SK-N-SH treated with all-trans-retinoic acid at 6 μM for 48 hours (cell line): ENCODE measurements around the gene PDZK1IP1.

Experiments used
- ATAC-seq: fragments of 200-7000 bp; cut with Tn5 transposase; 3 replicates; pipeline ENCODE4 v1.9.1; 2020; ENCODE audit warnings: mild to moderate bottlenecking, moderate library complexity
- ARNTL ChIP-seq: fragments of 450-650 bp; formaldehyde crosslinking; IDR thresholded peaks from 2 replicates; pipeline ENCODE4 v1.5.0; 2020; ENCODE audit warnings: low read depth, mild to moderate bottlenecking, moderate library complexity, borderline replicate concordance
- BACH2 ChIP-seq: fragments of 250-450 bp; sonication (Bioruptor Pico); IDR thresholded peaks from 2 replicates; pipeline ENCODE4 v1.9.0; 2021; ENCODE audit warnings: mild to moderate bottlenecking, borderline replicate concordance
- CREB5 ChIP-seq: fragments of 250-450 bp; sonication (Bioruptor Pico); IDR thresholded peaks from 2 replicates; pipeline ENCODE4 v1.5.1; 2020; ENCODE audit warnings: low read depth, mild to moderate bottlenecking, moderate library complexity
- CSDC2 ChIP-seq: fragments of 250-450 bp; sonication (Bioruptor Pico); IDR thresholded peaks from 2 replicates; pipeline ENCODE4 v1.5.0; 2020; ENCODE audit warnings: mild to moderate bottlenecking, moderate library complexity
- CSRNP3 ChIP-seq: fragments of 250-450 bp; sonication (Bioruptor Pico); IDR thresholded peaks from 2 replicates; pipeline ENCODE4 v1.5.1; 2021; ENCODE audit warnings: mild to moderate bottlenecking, moderate library complexity
- ISL1 ChIP-seq: fragments of 250-450 bp; sonication (Bioruptor Pico); IDR thresholded peaks from 2 replicates; pipeline ENCODE4 v2.1.2; 2022; ENCODE audit warnings: mild to moderate bottlenecking, moderate library complexity
- OSR1 ChIP-seq: fragments of 250-450 bp; sonication (Bioruptor Pico); IDR thresholded peaks from 2 replicates; pipeline ENCODE4 v1.8.0; 2022; ENCODE audit warnings: moderate library complexity, mild to moderate bottlenecking, inconsistent platforms
- PATZ1 ChIP-seq: fragments of 250-450 bp; sonication (Bioruptor Pico); IDR thresholded peaks from 2 replicates; pipeline ENCODE4 v1.8.0; 2020; ENCODE audit warnings: mild to moderate bottlenecking, moderate library complexity, borderline replicate concordance
- POU6F1 ChIP-seq: fragments of 250-450 bp; sonication (Bioruptor Pico); IDR thresholded peaks from 2 replicates; pipeline ENCODE4 v1.8.0; 2021; ENCODE audit warnings: low read depth, mild to moderate bottlenecking, moderate library complexity, borderline replicate concordance
- PPARA ChIP-seq: fragments of 250-450 bp; sonication (Bioruptor Pico); IDR thresholded peaks from 2 replicates; pipeline ENCODE4 v1.5.0; 2020; ENCODE audit warnings: mild to moderate bottlenecking, borderline replicate concordance
- RARB ChIP-seq: fragments of 250-450 bp; sonication (Bioruptor Pico); IDR thresholded peaks from 2 replicates; pipeline ENCODE4 v1.8.0; 2021; ENCODE audit warnings: mild to moderate bottlenecking, moderate library complexity
- SNAI2 ChIP-seq: fragments of 250-450 bp; sonication (Bioruptor Pico); IDR thresholded peaks from 2 replicates; pipeline ENCODE4 v1.5.0; 2020; ENCODE audit warnings: mild to moderate bottlenecking, moderate library complexity
- TCF4 ChIP-seq: fragments of 250-450 bp; sonication (Bioruptor Pico); IDR thresholded peaks from 2 replicates; pipeline ENCODE4 v1.8.0; 2021; ENCODE audit warnings: mild to moderate bottlenecking, moderate library complexity, borderline replicate concordance
- TSHZ2 ChIP-seq: fragments of 250-450 bp; sonication (Bioruptor Pico); IDR thresholded peaks from 2 replicates; pipeline ENCODE4 v1.5.0; 2020; ENCODE audit warnings: mild to moderate bottlenecking, moderate library complexity
- ZC3H10 ChIP-seq: fragments of 250-450 bp; sonication (Bioruptor Pico); IDR thresholded peaks from 2 replicates; pipeline ENCODE4 v1.5.1; 2021; ENCODE audit warnings: mild to moderate bottlenecking, moderate library complexity
- ZFP3 ChIP-seq: fragments of 250-450 bp; sonication (Bioruptor Pico); IDR thresholded peaks from 2 replicates; pipeline ENCODE4 v1.5.0; 2020; ENCODE audit warnings: mild to moderate bottlenecking, moderate library complexity
- ZFP30 ChIP-seq: fragments of 450-650 bp; formaldehyde crosslinking; IDR thresholded peaks from 2 replicates; pipeline ENCODE4 v1.5.0; 2022; ENCODE audit warnings: mild to moderate bottlenecking, moderate library complexity
- ZNF70 ChIP-seq: fragments of 450-650 bp; formaldehyde crosslinking; IDR thresholded peaks from 2 replicates; pipeline ENCODE4 v1.5.0; 2020; ENCODE audit warnings: mild to moderate bottlenecking, moderate library complexity
- ZNF8 ChIP-seq: fragments of 450-650 bp; formaldehyde crosslinking; IDR thresholded peaks from 2 replicates; pipeline ENCODE4 v1.5.0; 2020; ENCODE audit warnings: mild to moderate bottlenecking, moderate library complexity

PDZK1IP1 gene

GRCh38 chr1:47187926-47188250 is 1.9 kb downstream of the PDZK1IP1 start:
- TF ChIP-seq OSR1 (CRISPR knock-in tag), result no peak
- TF ChIP-seq CREB5 (CRISPR knock-in tag), result no peak
- no peak for TF ChIP-seq CSDC2 (CRISPR knock-in tag)
- TF ChIP-seq ZFP30 (CRISPR knock-in tag), result no peak
- no peak for TF ChIP-seq PPARA (CRISPR knock-in tag)
- TF ChIP-seq RARB, result no peak
- no peak for TF ChIP-seq ISL1 (CRISPR knock-in tag)
- TF ChIP-seq ZC3H10 (CRISPR knock-in tag), result no peak
- no peak for TF ChIP-seq ZNF70 (CRISPR knock-in tag)
- TF ChIP-seq CSRNP3 (CRISPR knock-in tag), result no peak
- TF ChIP-seq, all 23 proteins: peak for 0
- no peak for ATAC-seq

GRCh38 chr1:47187231-47187925 is 2.5 kb downstream of the PDZK1IP1 start:
- ATAC-seq, result no peak
- TF ChIP-seq CSDC2 (CRISPR knock-in tag), result no peak
- TF ChIP-seq TCF4 (CRISPR knock-in tag), result no peak
- no peak for TF ChIP-seq RARB
- TF ChIP-seq ZC3H10 (CRISPR knock-in tag), result no peak
- no peak for TF ChIP-seq ZFP3 (CRISPR knock-in tag)
- no peak for TF ChIP-seq ZNF70 (CRISPR knock-in tag)
- no peak for TF ChIP-seq BACH2 (CRISPR knock-in tag)
- TF ChIP-seq ZNF8 (CRISPR knock-in tag), result no peak
- no peak for TF ChIP-seq CREB5 (CRISPR knock-in tag)
- TF ChIP-seq OSR1 (CRISPR knock-in tag), result no peak

GRCh38 chr1:47186267-47187185 is 3.3 kb downstream of the PDZK1IP1 start:
- TF ChIP-seq POU6F1 (CRISPR knock-in tag), result no peak
- TF ChIP-seq ZFP3 (CRISPR knock-in tag), result no peak
- TF ChIP-seq PATZ1 (CRISPR knock-in tag), result no peak
- no peak for TF ChIP-seq ISL1 (CRISPR knock-in tag)
- no peak for TF ChIP-seq TCF4 (CRISPR knock-in tag)
- TF ChIP-seq BACH2 (CRISPR knock-in tag), result no peak
- no peak for TF ChIP-seq ARNTL (CRISPR knock-in tag)
- TF ChIP-seq TSHZ2 (CRISPR knock-in tag), result no peak
- TF ChIP-seq ZFP30 (CRISPR knock-in tag), result no peak
- TF ChIP-seq CSDC2 (CRISPR knock-in tag), result no peak
- no peak for TF ChIP-seq SNAI2 (CRISPR knock-in tag)
- TF ChIP-seq CREB5 (CRISPR knock-in tag), result no peak
- ATAC-seq, result no peak
